HL-60 (cell line): ENCODE data around the gene TMEM50A.
"Not testable (repeated sequence)": the region's sequence is repeated elsewhere in the genome, so short reads cannot be mapped to it uniquely, and the experiment has no call there.

ENCODE experiments used
- GABPA ChIP-seq: IDR thresholded peaks from 2 replicates; pipeline ENCODE4 v1.6.1; 2012; ENCODE audit warnings: low read depth
- TF ChIP-seq, protein P1 (sequence below): IDR thresholded peaks from one replicate; pipeline ENCODE4 v1.5.1; 2011; ENCODE audit warnings: low read length, control low read depth, inconsistent platforms; ENCODE audit not compliant: insufficient read depth

DNA sequence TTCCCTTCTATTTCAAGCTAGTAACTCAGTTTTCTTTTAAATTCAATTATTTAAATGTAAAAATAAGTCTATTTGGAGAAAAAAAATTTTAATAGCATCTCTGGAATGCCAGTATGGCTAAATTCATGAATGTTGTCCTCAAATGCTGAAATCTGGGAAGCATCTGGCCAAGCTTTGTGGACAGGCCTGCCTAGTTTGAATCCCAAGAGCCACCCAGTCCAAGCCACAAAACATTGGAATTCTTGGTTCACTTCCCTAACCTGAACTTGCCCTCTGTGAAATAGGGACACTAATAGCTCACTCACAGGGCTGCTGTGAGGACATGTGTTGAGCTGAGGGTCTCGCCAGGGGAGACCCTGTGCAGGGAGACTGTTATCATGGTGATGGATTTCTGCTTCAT, 28.6 kb upstream of the TMEM50A start:
- TF ChIP-seq, protein P1, sequence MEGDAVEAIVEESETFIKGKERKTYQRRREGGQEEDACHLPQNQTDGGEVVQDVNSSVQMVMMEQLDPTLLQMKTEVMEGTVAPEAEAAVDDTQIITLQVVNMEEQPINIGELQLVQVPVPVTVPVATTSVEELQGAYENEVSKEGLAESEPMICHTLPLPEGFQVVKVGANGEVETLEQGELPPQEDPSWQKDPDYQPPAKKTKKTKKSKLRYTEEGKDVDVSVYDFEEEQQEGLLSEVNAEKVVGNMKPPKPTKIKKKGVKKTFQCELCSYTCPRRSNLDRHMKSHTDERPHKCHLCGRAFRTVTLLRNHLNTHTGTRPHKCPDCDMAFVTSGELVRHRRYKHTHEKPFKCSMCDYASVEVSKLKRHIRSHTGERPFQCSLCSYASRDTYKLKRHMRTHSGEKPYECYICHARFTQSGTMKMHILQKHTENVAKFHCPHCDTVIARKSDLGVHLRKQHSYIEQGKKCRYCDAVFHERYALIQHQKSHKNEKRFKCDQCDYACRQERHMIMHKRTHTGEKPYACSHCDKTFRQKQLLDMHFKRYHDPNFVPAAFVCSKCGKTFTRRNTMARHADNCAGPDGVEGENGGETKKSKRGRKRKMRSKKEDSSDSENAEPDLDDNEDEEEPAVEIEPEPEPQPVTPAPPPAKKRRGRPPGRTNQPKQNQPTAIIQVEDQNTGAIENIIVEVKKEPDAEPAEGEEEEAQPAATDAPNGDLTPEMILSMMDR, result not testable (repeated sequence)
- TF ChIP-seq GABPA, result not testable (repeated sequence)
